GM12878 (cell line): ENCODE data around the gene PADI2. TPM values are rescaled to one million over a fixed set of nuclear protein-coding genes. Genes with fewer than 3 reads are reported as not detected.

Experiments used
- ASH2L ChIP-seq: fragments of 300-600, 200-600 bp; sonication (generic); IDR thresholded peaks from 2 replicates; pipeline ENCODE4 v1.6.1; 2017; ENCODE audit warnings: low read depth, mild to moderate bottlenecking, borderline replicate concordance
- BCL3 ChIP-seq: IDR thresholded peaks from 2 replicates; pipeline ENCODE4 v1.6.1; 2011; ENCODE audit warnings: borderline replicate concordance, low read depth, mild to moderate bottlenecking, moderate library complexity, low read length; ENCODE audit not compliant: insufficient read depth, poor library complexity, severe bottlenecking
- CREM ChIP-seq: IDR thresholded peaks from 2 replicates; pipeline ENCODE4 v1.6.1; 2014; ENCODE audit warnings: antibody characterized with exemption, low read depth
- CUX1 ChIP-seq: IDR thresholded peaks from 2 replicates; pipeline ENCODE4 v1.6.1; 2012; ENCODE audit warnings: improper control_type of control experiment, low read depth, low read length; ENCODE audit not compliant: insufficient replicate concordance
- ELK1 ChIP-seq: IDR thresholded peaks from 2 replicates; pipeline ENCODE4 v1.6.1; 2012; ENCODE audit warnings: low read depth, low read length, improper control_type of control experiment
- IRF4 ChIP-seq: IDR thresholded peaks from 2 replicates; pipeline ENCODE4 v1.6.1; 2011; ENCODE audit warnings: low read depth, low read length
- JUNB ChIP-seq: IDR thresholded peaks from 2 replicates; pipeline ENCODE4 v1.6.1; 2016; ENCODE audit warnings: antibody characterized with exemption, mild to moderate bottlenecking
- KLF5 ChIP-seq: fragments of 450-650 bp; IDR thresholded peaks from 2 replicates; pipeline ENCODE4 v1.6.1; 2014; ENCODE audit warnings: mild to moderate bottlenecking; ENCODE audit not compliant: partially characterized antibody
- MTA2 ChIP-seq: fragments of 450-650 bp; IDR thresholded peaks from 2 replicates; pipeline ENCODE4 v1.6.1; 2016; ENCODE audit warnings: low read depth, mild to moderate bottlenecking, moderate library complexity
- RAD21 ChIP-seq: IDR thresholded peaks from 2 replicates; pipeline ENCODE4 v1.6.1; 2011; ENCODE audit warnings: mild to moderate bottlenecking, low read depth, low read length, moderate library complexity; ENCODE audit not compliant: insufficient read depth
- RCOR1 ChIP-seq: conservative IDR thresholded peaks from 2 replicates; pipeline ENCODE4 v1.6.1; 2012; ENCODE audit warnings: low read depth, low read length, improper control_type of control experiment
- SMARCA5 ChIP-seq: fragments of 450-650 bp; IDR thresholded peaks from 2 replicates; pipeline ENCODE4 v1.6.1; 2017; ENCODE audit warnings: mild to moderate bottlenecking
- SMC3 ChIP-seq: IDR thresholded peaks from 2 replicates; pipeline ENCODE4 v1.6.1; 2011; ENCODE audit warnings: low read length, improper control_type of control experiment, borderline replicate concordance
- TARDBP ChIP-seq: IDR thresholded peaks from 2 replicates; pipeline ENCODE4 v1.6.1; 2016; ENCODE audit warnings: borderline replicate concordance
- TCF7 ChIP-seq: IDR thresholded peaks from 2 replicates; pipeline ENCODE4 v1.6.1; 2014; ENCODE audit warnings: antibody characterized with exemption, borderline replicate concordance
- USF1 ChIP-seq: IDR thresholded peaks from 2 replicates; pipeline ENCODE4 v1.6.1; 2011; ENCODE audit warnings: borderline replicate concordance, low read depth, mild to moderate bottlenecking, moderate library complexity, mixed read lengths, low read length; ENCODE audit not compliant: insufficient read depth; ENCODE audit errors: extremely low read length
- ZNF274 ChIP-seq: IDR thresholded peaks from one replicate; pipeline ENCODE4 v1.8.0; 2011; ENCODE audit not compliant: insufficient read length, insufficient read depth
- ZNF622 ChIP-seq: fragments of 450-650 bp; IDR thresholded peaks from 2 replicates; pipeline ENCODE4 v1.6.1; 2017; ENCODE audit warnings: mild to moderate bottlenecking, inconsistent platforms
- ZZZ3 ChIP-seq: IDR thresholded peaks from 2 replicates; pipeline ENCODE4 v1.6.1; 2011; ENCODE audit warnings: low read depth; ENCODE audit not compliant: control insufficient read depth, insufficient read length
- polyA plus RNA-seq, 11 experiments: library from polyadenylated mRNA; depleted of rRNA in 4 of 11; unstranded in 6 of 11; stranded (reverse) in 5 of 11; fragments of >200 nt; fragmentation: Nextera tagmentation in 4 of 11; fragmentation: Illumina TruSeq in 1 of 11; extraction: Ambion mirVana in 4 of 11; extraction: Trizol in 1 of 11; gene quantifications; 1 replicate in 1 of 11; 2 replicates in 10 of 11; pipeline versions ENCODE4 v1.2.1 to v1.2.3, GENCODE V29; 2011 to 2016; ENCODE audit warnings: inconsistent platforms in 2 of 11, missing spikeins in 2 of 11, low read depth in 1 of 11
- total RNA-seq, 4 experiments: library from RNA; depleted of rRNA in 3 of 4; stranded (reverse); fragments of >200 nt in 3 of 4; fragmentation: Illumina TruSeq in 1 of 4; extraction: Trizol in 1 of 4; gene quantifications; 2 replicates each; pipeline versions ENCODE4 v1.2.1 to v1.2.3, GENCODE V29; 2013 to 2021

PADI2 gene
- total and polyA plus RNA-seq, 10 of the 15 experiments (the other 5 are each of a cell fraction or from before 2014, with no cell fraction given): 0.05 to 3.0 (median 0.10) TPM; not detected in 1

GRCh38 chr1:17119773-17120480 lies 676 bp upstream of the PADI2 start (continued):
- no peak for TF ChIP-seq ZNF274
- no peak for TF ChIP-seq IRF4
- TF ChIP-seq MTA2: peak; percentile 50; the same call in 1 of the 2 replicates
- no peak for TF ChIP-seq ZZZ3
- TF ChIP-seq RCOR1: no peak
- TF ChIP-seq ELK1: no peak
- TF ChIP-seq JUNB: no peak
- no peak for TF ChIP-seq CREM
- peak; percentile 41; the same call in 1 of the 2 replicates for TF ChIP-seq SMARCA5
- no peak for TF ChIP-seq CUX1
- no peak for TF ChIP-seq RAD21
- no peak for TF ChIP-seq TARDBP
- no peak for TF ChIP-seq BCL3
- no peak for TF ChIP-seq USF1
- no peak for TF ChIP-seq ASH2L
- no peak for TF ChIP-seq TCF7
- peak; percentile 37; the same call in 1 of the 2 replicates for TF ChIP-seq SMC3
- no peak for TF ChIP-seq KLF5
- TF ChIP-seq ZNF622: no peak
